Activated naive CD4-positive, alpha-beta T cell treated with anti-CD3 and anti-CD28 coated beads, Interleukin-2, amount 10 ng/mL, durations not matched to agents 7 days and 5 days (primary cell): ENCODE measurements around the gene TLR1.
A peak's percentile ranks its signal among the peaks of the same experiment; 100 is the strongest.

Experiments used
- CTCF ChIA-PET: fragments of 350-600 bp; sonication (Branson Sonifier 250); formaldehyde crosslinking; loops from one replicate; lab custom pipeline; 2021; ENCODE audit warnings: antibody characterized with exemption; lab: Charles Lee
- DNase-seq: peaks from one replicate; pipeline ENCODE4 v3.0.0-alpha.2; 2020
- H3K27ac Mint-ChIP-seq: one replicate; pipeline ENCODE4 v1.8.0; 2021; ENCODE audit warnings: mild to moderate bottlenecking, moderate library complexity, mixed read lengths
- H3K27me3 Mint-ChIP-seq: one replicate; pipeline ENCODE4 v1.8.0; 2021; ENCODE audit warnings: mild to moderate bottlenecking, mixed read lengths
- H3K36me3 Mint-ChIP-seq: one replicate; pipeline ENCODE4 v1.8.0; 2021; ENCODE audit warnings: mixed read lengths
- H3K4me1 Mint-ChIP-seq: one replicate; pipeline ENCODE4 v1.8.0; 2021; ENCODE audit warnings: mixed read lengths
- H3K4me3 Mint-ChIP-seq: one replicate; pipeline ENCODE4 v1.8.0; 2021; ENCODE audit warnings: mild to moderate bottlenecking, moderate library complexity, mixed read lengths
- H3K9me3 Mint-ChIP-seq: one replicate; pipeline ENCODE4 v1.8.0; 2021; ENCODE audit warnings: mixed read lengths

Gene TLR1

GRCh38 chr4:38800961-38801450 is 3.6 kb downstream of the TLR1 start:
- Mint-ChIP-seq H3K4me1 (peaks cover 41% of the 10 kb centered on the region), H3K27ac (no peak overlapping the region), H3K4me3 (no peak overlapping the region), H3K27me3 (no peaks in the 10 kb centered on the region), H3K36me3 (peaks cover 81% of the 10 kb centered on the region), H3K9me3 (peaks cover 49% of the 10 kb centered on the region)
- CTCF ChIA-PET, result interaction anchor here (0.7 to 6.5 kb wide), 4 partner anchors 18 to 123 kb away, joined by 3 to 91 read pairs (median 36); partner anchors contain the start of gene TLR10
- no peak for DNase-seq

GRCh38 chr4:38800366-38800765 is 4.2 kb downstream of the TLR1 start:
- peaks cover 34% of the 10 kb centered on the region for H3K4me1 Mint-ChIP-seq
- CTCF ChIA-PET, result interaction anchor here (1.5 to 6.5 kb wide), 3 partner anchors 17 to 60 kb away, joined by 3 to 91 read pairs (median 70); partner anchors contain the start of gene TLR10
- H3K36me3 Mint-ChIP-seq, result peaks cover 87% of the 10 kb centered on the region
- peaks cover 56% of the 10 kb centered on the region for H3K9me3 Mint-ChIP-seq
- no peak overlapping the region for H3K4me3 Mint-ChIP-seq
- H3K27me3 Mint-ChIP-seq, result no peaks in the 10 kb centered on the region
- DNase-seq, result no peak
- no peak overlapping the region for H3K27ac Mint-ChIP-seq

- CTCF ChIA-PET, result interaction anchor here (0.9 to 1.2 kb wide), 2 partner anchors 8 to 34 kb away, joined by 4 to 5 read pairs; no protein-coding TSS in a partner anchor
- Mint-ChIP-seq H3K27ac (no peak overlapping the region), H3K36me3 (peaks cover 95% of the 10 kb centered on the region), H3K9me3 (peaks cover 62% of the 10 kb centered on the region), H3K27me3 (no peaks in the 10 kb centered on the region), H3K4me3 (no peak overlapping the region), H3K4me1 (peaks cover 18% of the 10 kb centered on the region)
- DNase-seq, result no peak
Observed at GRCh38 chr4:38795087-38795486, 9.5 kb downstream of the TLR1 start.

- DNase-seq, result no peak
- peaks cover 58% of the 10 kb centered on the region for H3K9me3 Mint-ChIP-seq
- no peak overlapping the region for H3K27ac Mint-ChIP-seq
- CTCF ChIA-PET, result interaction anchor here (0.9 to 1.3 kb wide), 3 partner anchors 9 to 66 kb away, joined by 3 to 4 read pairs (median 4); no protein-coding TSS in a partner anchor
- H3K4me1 Mint-ChIP-seq, result peaks cover 17% of the 10 kb centered on the region
- peaks cover 90% of the 10 kb centered on the region for H3K36me3 Mint-ChIP-seq
- H3K27me3 Mint-ChIP-seq, result no peaks in the 10 kb centered on the region
- H3K4me3 Mint-ChIP-seq, result no peak overlapping the region
Observed at GRCh38 chr4:38794051-38794450, 10.5 kb downstream of the TLR1 start.

- CTCF ChIA-PET, result interaction anchor here (0.7 to 3.3 kb wide), 6 partner anchors 9 to 64 kb away, joined by 3 to 17 read pairs (median 7); partner anchors contain the start of gene TLR10
- Mint-ChIP-seq H3K9me3 (peaks cover 45% of the 10 kb centered on the region), H3K4me3 (no peak overlapping the region), H3K36me3 (peaks cover 64% of the 10 kb centered on the region), H3K4me1 (peaks cover 17% of the 10 kb centered on the region), H3K27ac (peak overlapping the region; percentile 59), H3K27me3 (no peaks in the 10 kb centered on the region)
- no peak for DNase-seq
Observed at GRCh38 chr4:38791010-38791409, 13.6 kb downstream of the TLR1 start.

- Mint-ChIP-seq H3K36me3 (peaks cover 37% of the 10 kb centered on the region), H3K4me1 (peaks cover 19% of the 10 kb centered on the region), H3K4me3 (no peak overlapping the region), H3K27ac (no peak overlapping the region), H3K27me3 (no peaks in the 10 kb centered on the region), H3K9me3 (peaks cover 22% of the 10 kb centered on the region)
- DNase-seq, result no peak
- CTCF ChIA-PET, result interaction anchor here (2.7 to 3.3 kb wide), 2 partner anchors 15 to 29 kb away, joined by 12 to 17 read pairs; partner anchors contain the start of gene TLR1
Observed at GRCh38 chr4:38788317-38788716, 16.3 kb downstream of the TLR1 start.

- Mint-ChIP-seq H3K9me3 (peaks cover 22% of the 10 kb centered on the region), H3K27ac (no peak overlapping the region), H3K36me3 (peaks cover 32% of the 10 kb centered on the region), H3K4me1 (peaks cover 21% of the 10 kb centered on the region), H3K4me3 (no peak overlapping the region), H3K27me3 (no peaks in the 10 kb centered on the region)
- CTCF ChIA-PET, result interaction anchor here (2.7 kb wide), 1 partner anchor 16 kb away, joined by 12 read pairs; the partner anchor contains the start of gene TLR1
- no peak for DNase-seq
Observed at GRCh38 chr4:38787693-38788092, 16.9 kb downstream of the TLR1 start.

GRCh38 chr4:38785901-38786402 is 18.6 kb downstream of the TLR1 start:
- peaks cover 15% of the 10 kb centered on the region for H3K4me1 Mint-ChIP-seq
- H3K4me3 Mint-ChIP-seq, result no peak overlapping the region
- CTCF ChIA-PET, result interaction anchor here (1.1 to 6.1 kb wide), 3 partner anchors 18 to 26 kb away, joined by 3 to 70 read pairs (median 35); partner anchors contain the start of gene TLR1
- peak overlapping the region; percentile 7 for H3K27ac Mint-ChIP-seq
- peaks cover 18% of the 10 kb centered on the region for H3K36me3 Mint-ChIP-seq
- DNase-seq, result no peak
- H3K27me3 Mint-ChIP-seq, result no peaks in the 10 kb centered on the region
- peaks cover 15% of the 10 kb centered on the region for H3K9me3 Mint-ChIP-seq

GRCh38 chr4:38785041-38785790 is 19.4 kb downstream of the TLR1 start:
- no peak for DNase-seq
- H3K27ac Mint-ChIP-seq, result no peak overlapping the region
- no peaks in the 10 kb centered on the region for H3K27me3 Mint-ChIP-seq
- CTCF ChIA-PET, result interaction anchor here (1.1 to 6.1 kb wide), 3 partner anchors 18 to 104 kb away, joined by 3 to 70 read pairs (median 35); partner anchors contain the start of gene TLR1
- peaks cover 9% of the 10 kb centered on the region for H3K9me3 Mint-ChIP-seq
- H3K4me1 Mint-ChIP-seq, result peaks cover 10% of the 10 kb centered on the region
- no peak overlapping the region for H3K4me3 Mint-ChIP-seq
- H3K36me3 Mint-ChIP-seq, result peaks cover 11% of the 10 kb centered on the region

GRCh38 chr4:38784141-38784540 is 20.4 kb downstream of the TLR1 start:
- Mint-ChIP-seq H3K27ac (no peak overlapping the region), H3K4me1 (peaks cover 8% of the 10 kb centered on the region), H3K4me3 (no peak overlapping the region), H3K36me3 (peaks cover 3% of the 10 kb centered on the region), H3K27me3 (no peaks in the 10 kb centered on the region), H3K9me3 (peaks cover 1% of the 10 kb centered on the region)
- CTCF ChIA-PET, result interaction anchor here (1.1 to 6.1 kb wide), 3 partner anchors 19 to 105 kb away, joined by 3 to 70 read pairs (median 35); partner anchors contain the start of gene TLR1
- DNase-seq, result no peak

GRCh38 chr4:38783109-38783460 is 21.5 kb downstream of the TLR1 start:
- peaks cover 8% of the 10 kb centered on the region for H3K4me1 Mint-ChIP-seq
- H3K27ac Mint-ChIP-seq, result no peak overlapping the region
- H3K36me3 Mint-ChIP-seq, result peaks cover 3% of the 10 kb centered on the region
- H3K4me3 Mint-ChIP-seq, result no peak overlapping the region
- CTCF ChIA-PET, result interaction anchor here (0.8 to 6.1 kb wide), 21 partner anchors 8 to 603 kb away, joined by 3 to 89 read pairs (median 4); partner anchors contain the start of gene TLR1
- no peak for DNase-seq
- H3K27me3 Mint-ChIP-seq, result no peaks in the 10 kb centered on the region
- peaks cover 1% of the 10 kb centered on the region for H3K9me3 Mint-ChIP-seq

- H3K36me3 Mint-ChIP-seq, result peaks cover 1% of the 10 kb centered on the region
- H3K4me1 Mint-ChIP-seq, result peaks cover 8% of the 10 kb centered on the region
- no peak within 1 kb of the TSS for H3K27ac Mint-ChIP-seq
- H3K9me3 Mint-ChIP-seq, result peaks cover 1% of the 10 kb centered on the region
- peak; percentile 49 for DNase-seq
- H3K27me3 Mint-ChIP-seq, result no peaks in the 10 kb centered on the region
- CTCF ChIA-PET, result interaction anchor here (0.8 to 6.1 kb wide), 22 partner anchors 9 to 603 kb away, joined by 3 to 89 read pairs (median 4); partner anchors contain the start of gene TLR1
- no peak within 1 kb of the TSS for H3K4me3 Mint-ChIP-seq
Observed at GRCh38 chr4:38782452-38783108, 22.0 kb downstream of the TLR1 start, which contains the start of gene TLR10. Gene TLR10 (minus strand): TSS chr4:38782990. CDS start chr4:38775590, 7,400 bp downstream.

- Mint-ChIP-seq H3K4me1 (peaks cover 8% of the 10 kb centered on the region), H3K4me3 (no peak overlapping the region), H3K27me3 (no peaks in the 10 kb centered on the region), H3K9me3 (peaks cover 5% of the 10 kb centered on the region), H3K36me3 (peaks cover 4% of the 10 kb centered on the region), H3K27ac (no peak overlapping the region)
- CTCF ChIA-PET, result interaction anchor here (1.1 to 6.1 kb wide), 14 partner anchors 9 to 602 kb away, joined by 3 to 89 read pairs (median 8); partner anchors contain the start of gene TLR1
- no peak for DNase-seq
Observed at GRCh38 chr4:38781854-38782261, 22.7 kb downstream of the TLR1 start.
